K562 (cell line): ENCODE measurements around the gene NRG2. TPM values are rescaled to one million over a fixed set of nuclear protein-coding genes. Genes with fewer than 3 reads are reported as not detected.

Experiments used
- ATAC-seq: fragments of 200-7000 bp; cut with Tn5 transposase; 3 replicates; pipeline ENCODE4 v1.9.1; 2020; ENCODE audit warnings: moderate library complexity
- BruUV-seq: library from RNA; stranded (reverse); fragments of 400-500 nt; replicated peaks from 2 replicates; lab custom pipeline; 2021; lab: Mats Ljungman, UMichigan
- CTCF ChIA-PET: fragments of 300-600 bp; formaldehyde crosslinking; extraction: SDS; loops from one replicate; lab custom pipeline; 2021; ENCODE audit warnings: low intra/inter-chr PET ratio; lab: Yijun Ruan, JAX
- POLR2A ChIA-PET: fragments of 300-600, 350-650 bp; sonication (Branson Sonifier 250); formaldehyde crosslinking; extraction: SDS; loops from one replicate; lab custom pipeline; 2021; ENCODE audit warnings: antibody characterized with exemption, inconsistent platforms; lab: Yijun Ruan, JAX
- DNase-seq, 4 experiments: peaks; one replicate each; pipeline versions ENCODE4 v3.0.0 to v3.0.0-alpha.2; 2011 to 2018; ENCODE audit warnings: low spot score in 3 of 4, mixed read lengths in 3 of 4; ENCODE audit errors: extremely low read depth in 1 of 4
- FAIRE-seq: peaks from 2 replicates; lab custom pipeline; 2011; peaks lifted over from hg19 to GRCh38; lab: Jason Lieb, UNC
- H2AFZ ChIP-seq: 2 replicates; pipeline ENCODE4 v1.6.0; 2011; ENCODE audit warnings: low read depth, low read length, control low read depth, inconsistent platforms
- H3K27ac ChIP-seq: fragments of 200-600 bp; 3 replicates; pipeline ENCODE4 v1.8.0; 2011; ENCODE audit warnings: low read depth, mild to moderate bottlenecking, control low read depth, inconsistent platforms, low read length, moderate library complexity, mixed read lengths; ENCODE audit errors: extremely low read depth
- H3K27me3 ChIP-seq, 2 experiments: fragments of 300-600 bp in 1 of 2; 2 replicates in 1 of 2; 3 replicates in 1 of 2; pipeline versions ENCODE4 v1.6.0 to v1.8.0; 2011; ENCODE audit warnings: inconsistent platforms in 2 of 2, low read length in 2 of 2, mild to moderate bottlenecking in 1 of 2, mixed read lengths in 1 of 2, moderate library complexity in 1 of 2; ENCODE audit not compliant: control insufficient read depth in 2 of 2, insufficient read depth in 2 of 2
- H3K36me3 ChIP-seq: fragments of 300-600 bp; 3 replicates; pipeline ENCODE4 v1.8.0; 2011; ENCODE audit warnings: mild to moderate bottlenecking, low read length, inconsistent platforms; ENCODE audit not compliant: control insufficient read depth, insufficient read depth
- H3K4me1 ChIP-seq, 2 experiments: fragments of 200-600 bp in 1 of 2; replicated peaks in 1 of 2; 2 replicates in 1 of 2; 3 replicates in 1 of 2; pipeline versions ENCODE4 v1.5.1 to v1.8.0; 2011; ENCODE audit warnings: inconsistent platforms in 2 of 2, low read length in 2 of 2, mild to moderate bottlenecking in 1 of 2, mixed read lengths in 1 of 2, moderate library complexity in 1 of 2; ENCODE audit not compliant: control insufficient read depth in 2 of 2, insufficient read depth in 2 of 2
- H3K4me2 ChIP-seq: 2 replicates; pipeline ENCODE4 v1.6.1; 2011; ENCODE audit warnings: low read length, control low read depth, inconsistent platforms, mixed read lengths; ENCODE audit not compliant: insufficient read depth
- H3K4me3 ChIP-seq: fragments of 200-600 bp; sonication (generic), shearing (Covaris generic); 2 replicates; pipeline ENCODE4 v1.5.1; 2016; ENCODE audit warnings: control low read depth, inconsistent platforms
- H3K79me2 ChIP-seq: fragments of 200-600 bp; 3 replicates; pipeline ENCODE4 v1.8.0; 2011; ENCODE audit warnings: low read length, inconsistent platforms; ENCODE audit not compliant: control insufficient read depth, insufficient read depth
- H3K9ac ChIP-seq, 2 experiments: 2 replicates each; pipeline versions ENCODE4 v1.6.0 to v1.6.1; 2011; ENCODE audit warnings: low read depth in 2 of 2, low read length in 2 of 2, control low read depth in 1 of 2, inconsistent platforms in 1 of 2, mild to moderate bottlenecking in 1 of 2, mixed read lengths in 1 of 2; ENCODE audit not compliant: insufficient read depth in 1 of 2
- H3K9me1 ChIP-seq: one replicate; pipeline ENCODE4 v1.6.0; 2011; ENCODE audit warnings: inconsistent platforms, mild to moderate bottlenecking, low read length, moderate library complexity; ENCODE audit not compliant: control insufficient read depth, insufficient read depth
- H3K9me3 ChIP-seq: replicated peaks from 2 replicates; pipeline ENCODE4 v1.5.1; 2011; ENCODE audit warnings: low read depth, low read length, inconsistent platforms; ENCODE audit not compliant: control insufficient read depth, insufficient read depth
- H4K20me1 ChIP-seq: replicated peaks from 2 replicates; pipeline ENCODE4 v1.6.1; 2011; ENCODE audit warnings: low read length, inconsistent platforms, mixed read lengths; ENCODE audit not compliant: control insufficient read depth, insufficient read depth
- C11orf30 ChIP-seq: fragments of 450-650 bp; IDR thresholded peaks from 2 replicates; pipeline ENCODE4 v1.6.1; 2016; ENCODE audit warnings: low read depth, mild to moderate bottlenecking
- MAFF ChIP-seq: IDR thresholded peaks from 2 replicates; pipeline ENCODE4 v1.6.1; 2012; ENCODE audit warnings: low read length, improper control_type of control experiment
- MAFG ChIP-seq: fragments of 450-650 bp; conservative IDR thresholded peaks from 2 replicates; pipeline ENCODE4 v1.6.1; 2016; ENCODE audit warnings: missing genetic modification characterization, missing compliant biosample characterization
- MBD2 ChIP-seq: sonication (generic); IDR thresholded peaks from 2 replicates; pipeline ENCODE4 v1.6.1; 2016; ENCODE audit warnings: low read depth, borderline replicate concordance
- NFE2 ChIP-seq: IDR thresholded peaks from 2 replicates; pipeline ENCODE4 v1.6.1; 2014; ENCODE audit warnings: antibody characterized with exemption, low read depth
- PTTG1 ChIP-seq: fragments of 450-650 bp; IDR thresholded peaks from 2 replicates; pipeline ENCODE4 v1.6.1; 2016; ENCODE audit warnings: low read depth, mild to moderate bottlenecking, missing genetic modification characterization, missing compliant biosample characterization
- TBP ChIP-seq: optimal IDR thresholded peaks from 2 replicates; pipeline ENCODE3; 2011; ENCODE audit warnings: low read depth, low read length, improper control_type of control experiment
- TFAM ChIP-seq: fragments of 250-450 bp; sonication (Bioruptor Pico); conservative IDR thresholded peaks from 2 replicates; pipeline ENCODE4 v1.5.0; 2021; ENCODE audit warnings: mild to moderate bottlenecking, moderate library complexity
- UBTF ChIP-seq, 2 experiments: IDR thresholded peaks; 2 replicates each; pipeline ENCODE4 v1.6.1; 2012; ENCODE audit warnings: improper control_type of control experiment in 2 of 2, low read depth in 2 of 2, low read length in 2 of 2, borderline replicate concordance in 1 of 2
- ZFPM2 ChIP-seq: fragments of 250-450 bp; sonication (Bioruptor Pico); IDR thresholded peaks from 2 replicates; pipeline ENCODE4 v1.5.1; 2022; ENCODE audit warnings: mild to moderate bottlenecking
- ZFX ChIP-seq: sonication (generic); formaldehyde crosslinking; IDR thresholded peaks from 2 replicates; pipeline ENCODE4 v1.8.0; 2022; ENCODE audit warnings: mild to moderate bottlenecking, missing genetic modification reagents, moderate library complexity
- ZNF766 ChIP-seq: fragments of 200-800 bp; sonication (Bioruptor generic); conservative IDR thresholded peaks from 2 replicates; pipeline ENCODE4 v1.6.1; 2016; ENCODE audit warnings: missing genetic modification characterization, missing compliant biosample characterization
- WGBS: fragments of 100-300 bp; shearing (Covaris generic); methylation state at CpG from one replicate; pipeline ENCODE4 v1.1.6; 2016; ENCODE audit warnings: low coverage, mixed read lengths; ENCODE audit not compliant: insufficient coverage; ENCODE audit errors: missing lambda C conversion rate; 5-methylcytosine and 5-hydroxymethylcytosine counted together
- in situ Hi-C: fragments of 300-500 bp; cut with MboI; formaldehyde crosslinking; loops from 4 replicates; pipeline ENCODE4 v1.15.0; 2018; ENCODE audit warnings: inconsistent platforms, mixed read lengths
- intact Hi-C: fragments of 100-400 bp; cut with micrococcal nuclease; formaldehyde crosslinking; loops from 2 replicates; pipeline ENCODE4 v1.14.2; 2022
- polyA plus RNA-seq, 8 experiments: library from polyadenylated mRNA; depleted of rRNA in 4 of 8; stranded (reverse) in 5 of 8; unstranded in 3 of 8; fragments of >200 nt; fragmentation: Nextera tagmentation in 2 of 8; fragmentation: Illumina TruSeq in 1 of 8; extraction: Ambion mirVana in 2 of 8; extraction: Trizol in 1 of 8; gene quantifications; 2 replicates each; pipeline versions ENCODE4 v1.2.1 to v1.2.3, GENCODE V29; 2011 to 2014; ENCODE audit warnings: inconsistent platforms in 1 of 8, missing spikeins in 1 of 8
- total RNA-seq, 7 experiments: library from RNA; depleted of rRNA in 6 of 7; stranded (reverse); fragments of >200 nt in 6 of 7; fragmentation: Illumina TruSeq in 2 of 7; extraction: Trizol in 2 of 7; gene quantifications; 2 replicates each; pipeline versions ENCODE4 v1.2.1 to v1.2.3, GENCODE V29; 2011 to 2021; ENCODE audit warnings: low replicate concordance in 1 of 7

NRG2 gene
- total and polyA plus RNA-seq, 9 of the 15 experiments (the other 6 are each of a cell fraction or from before 2014, with no cell fraction given) = not detected

GRCh38 chr5:140051950-140052349 lies 8.9 kb upstream of the NRG2 start:
- DNase-seq (no peak), ATAC-seq (no peak), FAIRE-seq (no peak)
- no peak overlapping the region for H3K4me3 ChIP-seq
- intact Hi-C loops = no loop called here
- in situ Hi-C loops = no loop called here
- no peak overlapping the region for H3K27ac ChIP-seq
- no peaks in the 10 kb centered on the region for H4K20me1 ChIP-seq
- H2AFZ ChIP-seq = no peak overlapping the region
- no TSS peak for BruUV-seq
- H3K79me2 ChIP-seq = no peaks in the 10 kb centered on the region
- ChIA-PET CTCF (no interaction called here), POLR2A (no interaction called here)
- no peak overlapping the region for H3K9ac ChIP-seq
- no peaks in the 10 kb centered on the region for H3K9me1 ChIP-seq
- H3K27me3 ChIP-seq = peaks cover 11 to 15% of the 10 kb centered on the region in 2 experiments; a peak in 4 of 5 replicates
- 0% methylated on average over 1 of the region's 1 CpG for WGBS
- H3K36me3 ChIP-seq = no peaks in the 10 kb centered on the region
- no peaks in the 10 kb centered on the region for H3K4me1 ChIP-seq
- H3K9me3 ChIP-seq = no peaks in the 10 kb centered on the region
- H3K4me2 ChIP-seq = no peak overlapping the region
- TF ChIP-seq MAFG (tag) (peak; percentile 69), NFE2 (no peak), ZNF766 (no peak), ZFX (CRISPR knock-in tag) (no peak), UBTF (IDR thresholded peaks at IDR 0.05; ENCODE audit: borderline replicate concordance in 1 of 2, low read depth in 2 of 2, low read length in 2 of 2) (no peak), PTTG1 (tag) (no peak), MBD2 (no peak), MAFF (peak; percentile 50), TFAM (CRISPR knock-in tag) (no peak), ZFPM2 (CRISPR knock-in tag) (no peak), C11orf30 (peak; percentile 73), TBP (no peak)
